Superior temporal gyrus (tissue), 1 donor: ENCODE measurements around the gene CSNK2A1.
"Not testable (repeated sequence)": the region's sequence is repeated elsewhere in the genome, so short reads cannot be mapped to it uniquely, and the experiment has no call there.

Experiments used
- DNase-seq: peaks from one replicate; pipeline ENCODE4 v3.0.0-alpha.2; 2016; ENCODE audit errors: extremely low spot score

Gene CSNK2A1

DNA sequence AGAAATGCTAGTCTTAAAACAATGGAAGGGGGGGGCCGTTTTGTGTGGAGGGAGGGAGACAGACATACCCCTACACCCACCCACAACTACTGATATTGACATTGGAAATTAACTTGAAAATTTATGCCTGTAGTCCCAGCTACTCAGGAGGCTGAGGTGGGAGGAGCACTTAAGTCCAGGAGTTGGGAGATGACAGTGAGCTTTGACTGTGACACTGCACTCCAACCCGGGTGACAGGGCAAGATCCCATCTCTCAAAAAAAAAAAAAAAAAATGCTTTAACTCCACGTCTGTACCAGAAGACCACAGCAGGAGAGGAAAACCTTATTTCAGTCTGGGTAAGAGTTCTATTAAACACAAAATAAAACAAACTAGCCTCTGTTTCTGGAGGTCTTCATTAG lies 83.4 kb downstream of the CSNK2A1 start:
- no peak for DNase-seq

DNA sequence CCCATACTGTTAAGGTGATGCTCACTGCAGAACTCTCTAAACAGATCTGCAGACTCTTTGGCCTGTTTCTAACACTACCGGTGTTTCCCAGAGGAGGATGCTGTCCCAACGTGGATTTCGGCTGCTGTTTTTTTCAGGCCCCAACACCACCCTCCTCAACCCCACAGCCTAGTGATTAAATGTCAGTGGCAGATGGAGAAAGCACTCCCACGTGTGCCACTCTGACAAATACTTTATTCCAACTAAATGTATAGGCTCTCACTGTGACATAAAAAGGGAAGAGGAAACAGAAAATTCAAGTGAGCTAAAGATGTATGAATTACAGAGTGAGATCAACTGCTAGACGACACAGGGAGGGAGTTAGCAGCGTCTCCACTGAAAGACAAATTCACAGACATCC lies 84.8 kb downstream of the CSNK2A1 start:
- DNase-seq = no peak

DNA sequence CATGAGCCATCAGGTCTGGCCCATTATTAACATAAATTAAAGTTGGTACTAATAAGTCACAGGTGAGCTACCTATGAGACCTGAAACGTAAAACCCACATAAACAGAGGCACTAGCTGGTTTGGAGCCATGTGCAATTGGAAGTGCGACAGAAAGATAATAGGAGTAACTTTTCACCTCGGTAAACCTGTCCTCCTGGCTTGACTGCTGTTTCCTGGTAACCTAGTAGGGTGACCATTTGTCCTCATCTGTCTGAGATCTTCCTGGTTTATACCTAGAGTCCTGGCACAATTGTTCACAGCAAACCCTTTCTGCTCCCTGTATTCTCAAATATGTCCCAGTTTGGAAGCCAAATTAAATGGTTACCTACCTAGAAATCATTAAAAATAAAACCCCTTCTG lies 88.6 kb downstream of the CSNK2A1 start:
- no peak for DNase-seq

DNA sequence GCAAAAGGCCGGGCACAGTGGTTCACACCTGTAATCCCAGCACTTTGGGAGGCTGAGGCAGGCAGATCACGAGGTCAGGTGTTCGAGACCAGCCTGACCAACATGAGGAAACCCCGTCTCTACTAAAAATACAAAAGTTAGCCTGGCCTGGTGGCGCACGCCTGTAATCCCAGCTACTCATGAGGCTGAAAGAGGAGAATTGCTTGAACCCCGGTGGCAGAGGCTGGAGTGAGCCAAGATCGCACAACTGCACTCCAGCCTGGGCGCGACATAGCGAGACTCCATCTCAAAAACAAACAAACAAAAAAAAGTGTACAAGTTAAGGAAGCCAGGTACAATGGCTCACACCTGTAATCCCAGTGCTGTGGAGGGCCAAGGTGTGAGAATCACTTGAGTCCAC lies 91.6 kb downstream of the CSNK2A1 start:
- not testable (repeated sequence) for DNase-seq

DNA sequence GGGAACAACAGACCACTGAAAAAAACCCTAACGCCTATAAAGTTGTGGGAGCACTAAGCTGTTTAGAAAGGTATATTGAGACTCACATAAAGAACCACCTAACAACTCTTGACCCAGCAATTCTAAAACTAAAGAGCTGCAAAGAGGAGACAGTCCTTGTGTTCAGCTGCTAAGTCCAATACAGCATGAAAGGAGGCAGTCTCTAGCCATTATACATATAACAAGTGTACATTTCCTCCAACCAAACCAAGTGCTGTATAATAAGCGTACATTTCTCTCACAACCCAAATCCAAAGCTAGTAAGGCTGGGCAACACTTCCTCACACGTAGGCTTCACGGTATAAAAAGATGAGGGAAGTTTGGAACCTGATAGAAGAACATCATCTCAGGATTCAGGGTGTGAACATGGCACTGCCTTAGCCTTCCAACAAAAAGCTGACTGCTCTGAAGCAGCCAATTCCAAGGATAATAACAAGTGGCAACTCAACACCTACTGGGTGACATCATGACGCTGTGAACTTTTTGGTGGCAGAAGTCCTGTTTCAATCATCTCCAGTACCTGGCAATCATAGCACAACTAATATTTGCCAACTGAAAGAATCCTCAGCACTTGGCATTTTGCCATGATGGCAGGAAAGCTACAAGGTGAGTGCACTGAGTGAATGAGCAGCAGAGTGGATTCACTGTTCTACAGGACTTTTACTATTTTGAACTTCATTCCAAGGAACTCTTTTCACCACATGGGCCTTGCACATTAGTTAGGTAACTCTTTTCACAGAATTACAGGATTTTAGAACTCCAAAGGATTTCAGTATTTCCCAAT lies 97.9 kb downstream of the CSNK2A1 start:
- DNase-seq = no peak

DNA sequence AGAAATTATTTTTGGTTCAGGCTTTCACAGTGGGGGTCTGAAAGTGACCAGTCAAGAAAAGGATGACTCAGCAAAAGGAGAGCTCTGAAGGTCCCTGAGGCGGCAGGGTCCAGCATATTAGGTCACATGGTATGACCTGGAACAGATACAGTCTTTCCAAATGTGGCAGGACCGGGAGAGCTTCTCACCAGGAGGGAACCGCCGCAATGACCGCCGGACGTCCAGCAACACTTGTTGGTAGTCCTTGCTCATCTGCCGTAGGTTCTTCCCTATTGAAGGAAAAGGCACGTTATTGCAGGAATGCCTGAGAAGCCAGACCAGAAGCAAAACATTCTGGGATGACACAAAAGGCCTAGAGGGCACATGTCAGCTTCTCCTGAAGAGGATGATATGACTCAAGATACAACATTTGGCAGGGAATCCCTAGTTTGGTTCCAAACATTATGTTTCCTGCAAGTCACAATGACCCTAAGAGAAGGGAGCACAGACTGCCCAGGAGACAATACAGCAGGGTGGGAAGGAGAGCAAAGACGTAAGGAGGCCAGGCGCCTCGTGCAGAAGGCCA lies 98.6 kb downstream of the CSNK2A1 start:
- DNase-seq = no peak

DNA sequence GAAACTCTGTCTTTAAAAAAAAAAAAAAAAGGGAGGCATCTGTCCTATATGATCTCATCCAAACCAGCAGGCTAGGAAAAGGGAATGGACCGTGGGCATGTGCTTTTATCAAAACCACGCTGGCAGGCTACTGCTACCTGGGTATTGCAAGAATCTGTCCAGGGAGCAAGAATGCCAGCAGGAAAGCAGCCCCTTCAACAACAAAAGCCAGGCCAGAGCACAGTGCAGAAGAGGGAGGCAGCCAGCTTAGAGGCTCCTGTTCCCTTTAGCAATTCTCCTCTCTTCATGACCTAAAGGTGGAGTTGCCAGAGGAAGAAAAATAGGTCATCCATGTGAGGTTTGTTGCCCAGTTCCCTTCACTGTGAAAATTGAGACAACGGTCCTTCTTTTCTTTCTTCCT lies 99.5 kb downstream of the CSNK2A1 start:
- DNase-seq = no peak

DNA sequence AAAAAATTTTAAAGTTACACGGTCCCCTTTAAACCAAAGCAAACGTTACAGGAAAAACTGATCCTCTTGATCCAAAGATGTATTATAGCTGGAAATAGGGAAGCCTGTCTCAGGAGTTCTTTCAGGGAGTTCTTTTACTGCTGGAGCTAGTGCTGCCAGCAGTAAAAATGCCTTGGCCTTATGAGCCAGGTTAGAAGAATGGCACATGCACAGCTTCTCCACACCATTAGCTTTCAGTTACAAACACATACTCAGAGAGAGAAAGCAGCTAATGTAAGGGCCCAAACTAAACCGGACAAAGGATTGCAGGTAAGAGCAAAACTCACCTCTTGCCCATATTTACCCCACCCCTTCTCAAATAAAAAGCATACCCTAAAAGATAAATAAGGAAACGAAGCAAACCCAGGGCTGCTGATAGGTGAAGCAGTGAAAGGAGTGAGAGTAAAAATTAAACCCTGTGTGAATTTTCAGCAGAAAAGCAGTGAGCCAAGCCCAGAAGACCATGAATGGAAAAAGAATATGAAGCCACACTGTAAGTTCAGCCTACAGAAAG lies 100.3 kb downstream of the CSNK2A1 start:
- DNase-seq = no peak

DNA sequence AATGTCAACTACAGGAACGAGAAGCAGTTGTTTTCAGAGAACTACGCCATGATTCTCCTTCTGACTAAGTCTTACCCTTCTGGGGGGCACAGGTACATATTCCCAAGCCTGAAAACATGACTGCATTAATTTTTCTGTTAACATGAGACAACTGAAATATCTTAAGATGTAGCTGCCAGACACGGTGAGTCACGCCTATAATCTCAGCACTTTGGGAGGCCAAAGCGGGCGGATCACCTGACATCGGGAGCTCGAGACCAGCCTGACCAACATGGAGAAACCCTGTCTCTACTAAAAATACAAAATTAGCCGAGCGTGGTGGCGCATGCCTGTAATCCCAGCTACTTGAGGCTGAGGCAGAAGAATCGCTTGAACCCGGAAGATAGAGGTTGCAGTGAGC lies 103.0 kb downstream of the CSNK2A1 start:
- DNase-seq = no peak

DNA sequence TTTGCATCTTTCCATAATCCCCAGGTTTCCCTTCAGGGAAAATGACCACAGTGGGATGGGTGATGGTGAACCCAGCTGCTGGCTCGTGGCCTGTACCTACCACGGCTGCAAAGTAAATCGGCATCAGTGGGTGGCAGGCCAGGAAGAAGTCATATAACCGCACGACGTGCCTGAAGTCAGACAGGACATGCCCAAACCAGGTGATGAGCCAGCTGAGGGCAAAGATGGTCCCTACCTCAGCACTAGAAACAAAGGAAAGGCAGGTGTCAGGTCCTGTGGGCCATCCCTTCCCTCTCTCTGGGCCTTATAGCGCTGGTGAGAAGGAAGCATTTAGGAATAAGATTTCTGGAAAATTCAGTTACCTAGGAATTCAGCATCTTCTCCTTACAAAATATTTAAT lies 103.4 kb downstream of the CSNK2A1 start:
- DNase-seq = no peak

DNA sequence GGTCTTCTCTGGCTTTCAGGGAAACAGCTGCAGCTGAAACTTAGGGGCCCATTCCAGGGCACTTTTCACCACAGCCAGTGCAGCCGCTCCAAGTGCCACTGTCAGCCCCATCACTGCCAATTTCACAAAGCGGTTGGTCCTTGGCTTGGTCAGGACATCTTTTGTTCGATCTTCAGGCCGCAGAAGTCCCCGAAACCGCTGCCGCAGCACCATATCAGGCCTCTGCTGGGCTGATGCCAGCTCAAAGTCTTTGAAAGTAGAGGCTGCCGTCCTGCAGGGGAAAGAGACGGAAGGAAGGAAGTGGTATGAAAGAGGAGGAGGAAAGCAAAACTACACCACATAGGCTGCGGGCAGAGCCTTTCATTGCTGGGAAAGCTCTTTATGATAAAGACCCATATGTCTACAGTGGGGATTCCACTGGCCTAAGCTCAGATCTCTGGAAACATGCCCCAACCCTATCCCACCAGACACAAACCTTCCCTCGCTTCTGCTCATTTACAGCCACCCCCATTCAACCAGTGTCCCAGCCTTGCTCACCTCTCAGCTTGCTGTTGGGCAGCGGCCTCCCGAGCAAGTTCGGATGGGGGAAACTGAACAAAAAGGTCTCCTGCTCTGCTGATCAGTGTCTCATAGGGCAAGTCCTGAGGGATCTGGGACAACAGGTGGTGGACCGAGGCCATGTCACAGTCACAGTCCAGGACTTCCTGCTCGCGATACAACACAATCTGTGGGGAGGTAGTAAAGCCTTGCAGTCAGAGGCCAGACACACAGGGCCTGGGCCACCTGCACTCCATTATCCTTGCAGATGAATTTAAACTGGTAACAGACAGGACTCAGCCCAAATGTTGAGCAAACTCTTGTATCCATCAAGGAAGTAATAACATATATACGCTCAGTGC lies 104.8 kb downstream of the CSNK2A1 start:
- DNase-seq = no peak

DNA sequence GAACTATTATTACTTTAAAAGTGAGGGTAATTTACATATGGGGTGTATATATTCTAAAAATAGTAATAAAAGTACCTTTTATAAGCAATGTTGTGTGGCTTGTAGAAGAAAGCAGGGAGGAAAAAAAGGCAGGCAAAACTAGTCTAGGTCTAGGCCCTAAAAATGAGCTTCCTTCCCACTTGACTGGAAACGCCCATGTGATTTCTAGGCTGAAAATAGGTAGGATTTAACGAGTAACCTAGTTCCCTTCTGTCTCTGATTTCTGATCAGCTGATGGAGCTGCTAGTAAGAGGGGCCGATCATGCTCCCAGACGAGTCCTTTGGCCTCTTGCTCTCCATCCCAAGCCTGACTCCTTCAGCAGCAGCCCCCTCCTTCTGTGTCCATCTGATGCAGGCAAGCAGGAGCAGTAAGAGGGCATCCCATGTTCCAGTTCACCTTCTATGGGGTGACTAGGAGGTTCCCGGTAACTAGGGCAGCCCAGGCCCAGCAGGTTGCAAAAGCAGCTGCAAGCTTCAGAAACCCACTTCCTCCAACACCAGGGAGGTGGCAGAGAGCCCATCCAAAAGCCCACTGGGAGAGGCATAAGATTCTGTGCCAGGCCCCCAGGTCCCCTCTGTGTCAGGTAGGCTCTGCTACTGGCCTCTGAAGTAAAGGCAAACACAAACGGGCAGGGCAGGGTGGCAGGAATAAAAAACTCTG lies 105.7 kb downstream of the CSNK2A1 start:
- DNase-seq = no peak

DNA sequence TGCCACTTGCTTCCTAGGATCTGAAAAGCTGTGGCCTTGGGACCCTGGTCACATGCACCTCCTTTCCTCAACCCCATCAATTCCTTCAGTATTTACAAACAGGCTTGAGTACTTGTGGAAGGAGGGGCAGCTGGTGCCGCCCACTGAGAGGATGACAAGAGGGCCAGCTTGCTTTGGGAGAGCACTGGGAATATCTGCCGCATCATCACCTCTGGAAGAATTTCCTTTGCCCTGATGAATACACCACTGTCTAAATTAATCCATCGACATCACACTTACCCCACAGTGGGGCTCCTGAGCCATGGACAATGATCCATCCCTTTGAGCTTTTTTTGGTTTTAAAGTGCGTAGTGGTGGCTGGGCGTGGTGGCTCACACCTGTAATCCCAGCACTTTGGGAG lies 107.1 kb downstream of the CSNK2A1 start:
- DNase-seq = no peak

DNA sequence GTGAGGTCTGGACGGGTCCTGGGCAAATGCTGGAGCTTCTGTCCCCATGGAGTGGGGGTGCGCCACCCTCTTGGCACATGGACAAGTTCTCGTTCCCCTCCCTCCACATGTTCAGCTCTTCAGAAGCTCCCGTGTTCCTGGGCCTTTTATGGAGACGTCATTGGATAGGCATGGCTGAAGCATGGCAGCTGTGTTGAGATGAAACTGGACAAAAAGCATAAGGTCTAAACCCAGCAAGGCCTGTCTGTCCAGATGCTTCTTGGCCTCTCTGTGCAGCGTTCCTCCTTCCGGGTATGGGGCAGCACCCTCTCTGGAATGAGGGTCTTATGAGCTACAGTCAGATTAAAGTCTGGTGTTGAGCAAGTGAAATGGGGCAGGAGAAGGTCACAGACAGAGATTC lies 108.0 kb downstream of the CSNK2A1 start:
- no peak for DNase-seq

DNA sequence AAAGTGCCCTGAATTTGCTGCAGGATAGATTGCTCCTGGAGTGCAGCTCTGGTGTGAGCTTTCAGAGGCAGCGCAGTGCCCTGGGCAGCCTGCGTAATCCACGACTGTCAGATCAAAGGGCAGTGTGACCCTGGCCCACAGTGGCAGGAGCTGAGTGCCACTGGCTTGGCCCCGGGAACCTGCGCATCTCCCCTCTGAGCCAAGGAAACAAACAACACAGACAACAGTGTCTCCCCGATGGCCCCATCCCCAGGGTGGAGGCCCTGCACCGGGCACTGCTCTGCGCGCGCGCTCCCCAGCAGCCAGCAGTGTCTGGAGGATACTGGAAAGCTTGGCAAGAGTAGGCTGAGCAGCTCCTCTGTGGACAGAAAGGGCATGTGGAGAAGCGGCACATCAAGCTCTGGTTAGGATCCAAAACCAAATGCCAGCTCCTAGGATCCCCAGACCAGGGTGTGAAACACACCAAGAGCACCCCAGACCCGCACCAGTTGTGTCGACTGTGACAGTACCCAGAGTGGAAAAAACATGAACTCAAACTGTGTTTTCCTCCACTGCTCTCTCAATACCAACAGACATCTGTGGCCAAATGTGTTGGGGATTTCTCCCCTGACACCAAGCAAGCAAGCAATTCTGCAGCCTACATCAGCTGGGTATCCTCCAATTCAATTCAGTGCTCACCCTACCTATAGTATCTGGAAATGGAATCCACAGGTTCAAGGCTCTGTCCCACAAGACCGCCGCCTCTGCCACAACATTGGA lies 108.8 kb downstream of the CSNK2A1 start:
- no peak for DNase-seq

DNA sequence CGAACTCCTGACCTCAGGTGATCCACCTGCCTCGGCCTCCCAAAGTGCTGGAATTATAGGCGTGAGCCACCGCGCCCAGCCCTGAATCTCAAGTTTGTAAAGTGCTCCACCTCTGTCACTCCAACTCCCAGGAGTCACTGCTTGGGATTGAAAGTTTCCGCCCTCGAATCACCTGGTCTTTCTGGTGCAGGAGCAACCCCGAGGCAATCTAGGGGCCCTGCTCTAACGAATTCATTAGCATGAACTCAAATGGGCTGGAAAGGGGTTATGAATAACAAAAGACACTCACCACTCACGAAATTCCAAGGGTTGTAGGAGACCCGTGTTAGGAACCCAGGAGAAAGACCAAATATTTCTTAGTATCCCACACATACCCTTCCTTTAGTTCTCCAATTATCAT lies 109.4 kb downstream of the CSNK2A1 start:
- DNase-seq = no peak

DNA sequence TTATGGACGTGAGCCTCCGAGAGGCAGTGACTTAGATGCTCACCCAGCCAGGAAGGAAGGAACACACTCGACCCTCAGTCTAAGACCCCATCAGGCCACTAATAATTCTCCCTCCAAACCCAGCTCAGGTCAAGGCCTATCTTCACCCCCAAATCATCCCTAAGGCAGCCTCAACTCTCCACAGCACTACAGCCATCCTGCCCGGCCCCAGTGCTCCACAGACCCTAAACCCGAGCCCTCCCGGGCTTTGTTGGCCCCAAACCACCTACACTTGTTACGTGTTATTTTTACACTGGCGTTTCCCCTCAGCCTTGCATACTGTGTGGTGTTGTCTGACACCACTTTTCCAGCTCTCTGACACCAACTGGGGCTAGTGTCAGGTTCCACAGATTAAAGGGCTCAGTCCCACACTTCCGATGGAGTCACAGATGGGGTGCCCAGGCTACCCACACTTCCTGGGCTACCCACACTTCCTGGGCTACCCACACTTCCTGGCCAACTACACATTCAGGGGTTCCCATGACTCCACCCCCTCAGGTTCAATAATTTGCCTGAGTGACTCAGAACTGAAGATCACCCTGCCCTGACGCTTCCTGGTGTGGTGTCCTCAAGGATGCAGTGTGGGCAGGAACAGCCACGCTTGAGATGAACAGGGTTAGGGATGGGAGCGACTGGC lies 110.2 kb downstream of the CSNK2A1 start:
- no peak for DNase-seq

DNA sequence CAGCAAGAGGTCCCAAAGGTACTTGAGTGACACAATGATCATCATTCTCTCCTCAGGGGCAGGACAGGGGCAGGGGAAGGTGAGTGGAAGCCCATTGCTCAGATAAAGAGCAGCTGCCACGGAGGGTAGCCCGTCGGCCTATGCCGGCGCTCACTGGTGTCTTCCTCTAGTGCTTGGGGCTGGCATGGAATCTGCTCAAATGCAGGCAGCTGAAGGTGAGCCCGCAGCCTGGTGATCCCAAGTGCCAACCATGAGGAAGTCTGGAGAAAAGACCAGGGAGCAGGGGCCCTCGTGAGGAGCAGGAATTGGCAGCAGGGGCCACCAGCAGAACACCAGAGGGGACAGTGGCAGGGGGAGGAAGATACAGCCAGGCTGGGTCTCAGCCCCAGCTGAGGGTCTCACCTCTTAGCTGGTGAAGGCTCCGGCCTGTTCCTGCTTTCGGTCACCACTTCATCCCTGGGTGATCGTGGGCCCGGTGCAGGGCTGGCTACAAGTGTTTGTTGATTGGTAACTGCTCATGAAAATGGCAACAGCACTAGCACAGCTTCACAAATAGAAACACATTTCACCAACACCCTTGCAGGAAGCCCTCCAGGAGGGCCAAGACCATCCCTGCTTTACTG lies 110.8 kb downstream of the CSNK2A1 start:
- DNase-seq = no peak

DNA sequence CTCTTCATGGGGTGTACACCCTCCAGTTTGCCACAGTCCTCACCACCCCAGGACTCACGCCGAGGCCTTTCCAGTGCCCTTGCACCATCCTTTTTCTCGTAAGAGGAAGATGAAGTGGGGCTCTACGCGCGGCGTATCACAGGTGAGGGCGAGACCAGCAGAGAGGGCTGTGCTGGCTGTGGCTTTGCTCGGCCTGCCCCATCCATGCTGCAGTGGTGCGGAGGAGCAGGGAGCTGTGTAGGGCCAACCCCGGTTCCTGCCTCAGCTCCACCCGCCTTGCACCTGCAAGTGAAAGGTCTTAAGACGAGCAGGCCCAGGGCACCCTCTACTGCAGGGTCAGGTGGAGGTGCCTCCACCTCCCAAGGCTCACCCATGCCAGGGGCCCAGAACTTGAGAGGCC lies 111.4 kb downstream of the CSNK2A1 start:
- no peak for DNase-seq
